ENCODE measurements around the gene NFIB. TPM values are rescaled to one million over a fixed set of nuclear protein-coding genes. Genes with fewer than 3 reads are reported as not detected.

Gene NFIB
- total RNA-seq, 1 experiment from 2014 or later, result 0.61 TPM

DNA sequence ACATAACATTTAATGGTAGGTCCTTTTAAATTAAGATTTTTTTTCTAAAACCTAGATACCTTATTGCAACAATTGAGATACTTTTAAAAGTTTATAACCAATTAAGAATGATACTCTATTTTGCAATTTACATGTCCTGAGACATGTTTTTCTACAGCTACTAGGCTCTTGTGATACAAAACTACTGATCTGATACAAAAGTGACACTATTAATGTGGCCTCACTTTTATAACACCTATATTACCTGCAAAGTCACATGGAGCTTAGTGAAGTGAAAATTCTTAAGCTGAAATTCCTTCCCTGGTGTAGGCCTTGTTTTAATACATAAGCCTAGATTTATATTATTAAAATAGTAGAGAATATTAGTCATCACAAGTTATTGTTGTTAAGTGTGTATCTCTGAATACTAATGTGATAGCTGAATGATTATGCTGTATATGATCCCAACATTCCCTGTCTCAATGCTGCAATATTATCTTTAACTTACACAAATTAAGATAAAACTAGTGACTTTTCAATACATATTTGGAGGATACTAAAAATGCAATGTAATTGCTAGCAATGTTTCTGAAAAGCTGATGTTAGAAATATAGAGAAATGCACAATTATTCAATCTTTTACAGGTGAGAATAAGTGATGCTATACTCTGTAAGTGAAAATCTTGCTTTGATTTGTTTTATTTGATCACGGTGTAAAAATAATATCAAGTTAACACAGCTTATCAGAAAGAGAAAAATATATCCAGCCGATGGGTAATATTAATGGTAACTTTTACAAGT lies 2.6 kb downstream of the NFIB start:
- no peaks in the 10 kb centered on the region for H3K36me3 ChIP-seq (ENCODE audit: control insufficient read depth, insufficient read depth, low read length)
- DNase-seq, result no peak
- Mint-ChIP-seq H3K9me3 (ENCODE audit: unreplicated experiment) (no peaks in the 10 kb centered on the region), H3K27ac (ENCODE audit: unreplicated experiment) (no peak overlapping the region), H3K4me1 (ENCODE audit: low read depth, unreplicated experiment) (peaks cover 6% of the 10 kb centered on the region), H3K4me3 (ENCODE audit: unreplicated experiment) (no peak overlapping the region), H3K27me3 (ENCODE audit: insufficient read depth, unreplicated experiment) (peaks cover 18% of the 10 kb centered on the region), H3K36me3 (ENCODE audit: insufficient read depth, unreplicated experiment) (no peaks in the 10 kb centered on the region)
- H3K27me3 ChIP-seq (replicated peaks; ENCODE audit: control insufficient read depth, insufficient read depth, low read length), result peaks cover 1% of the 10 kb centered on the region; the same call in 1 of the 2 replicates
- BruUV-seq (replicated peaks), result no TSS peak
- no peaks in the 10 kb centered on the region for H3K9me3 ChIP-seq
- CTCF ChIA-PET, result no interaction called here
- POLR2A ChIA-PET, result no interaction called here
- H3K4me1 ChIP-seq, result no peaks in the 10 kb centered on the region; the same call in 1 of the 2 replicates
- intact Hi-C loops (cut with micrococcal nuclease; ENCODE audit: unreplicated experiment), result no loop called here
- no peak overlapping the region for H3K4me3 ChIP-seq (ENCODE audit: low read depth, low read length)
- TF ChIP-seq, protein P1, sequence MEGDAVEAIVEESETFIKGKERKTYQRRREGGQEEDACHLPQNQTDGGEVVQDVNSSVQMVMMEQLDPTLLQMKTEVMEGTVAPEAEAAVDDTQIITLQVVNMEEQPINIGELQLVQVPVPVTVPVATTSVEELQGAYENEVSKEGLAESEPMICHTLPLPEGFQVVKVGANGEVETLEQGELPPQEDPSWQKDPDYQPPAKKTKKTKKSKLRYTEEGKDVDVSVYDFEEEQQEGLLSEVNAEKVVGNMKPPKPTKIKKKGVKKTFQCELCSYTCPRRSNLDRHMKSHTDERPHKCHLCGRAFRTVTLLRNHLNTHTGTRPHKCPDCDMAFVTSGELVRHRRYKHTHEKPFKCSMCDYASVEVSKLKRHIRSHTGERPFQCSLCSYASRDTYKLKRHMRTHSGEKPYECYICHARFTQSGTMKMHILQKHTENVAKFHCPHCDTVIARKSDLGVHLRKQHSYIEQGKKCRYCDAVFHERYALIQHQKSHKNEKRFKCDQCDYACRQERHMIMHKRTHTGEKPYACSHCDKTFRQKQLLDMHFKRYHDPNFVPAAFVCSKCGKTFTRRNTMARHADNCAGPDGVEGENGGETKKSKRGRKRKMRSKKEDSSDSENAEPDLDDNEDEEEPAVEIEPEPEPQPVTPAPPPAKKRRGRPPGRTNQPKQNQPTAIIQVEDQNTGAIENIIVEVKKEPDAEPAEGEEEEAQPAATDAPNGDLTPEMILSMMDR (IDR thresholded peaks at IDR 0.05; ENCODE audit: insufficient read depth in 1 of 2, low read depth in 1 of 2, low read length in 1 of 2, severe bottlenecking in 1 of 2, unreplicated experiment in 1 of 2), result no peak

DNA sequence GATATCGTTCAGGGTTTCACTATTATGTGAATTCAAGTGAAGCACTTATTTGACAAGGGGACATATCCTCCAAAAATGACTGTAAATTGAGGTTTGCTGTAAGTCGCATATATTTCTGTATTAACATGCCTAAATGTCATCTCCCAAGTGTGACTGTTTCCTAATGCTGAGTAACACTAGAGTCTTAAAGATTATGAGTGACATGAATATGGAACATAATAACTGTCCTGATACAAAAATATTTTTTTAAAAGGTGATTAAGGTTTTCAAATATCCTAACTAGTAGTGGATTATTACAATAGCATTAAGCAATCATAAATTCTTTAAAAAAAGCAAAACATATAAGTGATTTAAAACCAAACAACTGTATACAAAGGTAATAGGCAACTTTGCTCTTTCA lies 3.6 kb downstream of the NFIB start:
- H3K9me3 ChIP-seq, result no peaks in the 10 kb centered on the region
- intact Hi-C loops (cut with micrococcal nuclease; ENCODE audit: unreplicated experiment), result no loop called here
- H3K4me1 Mint-ChIP-seq (ENCODE audit: low read depth, unreplicated experiment), result no peaks in the 10 kb centered on the region
- ChIA-PET POLR2A (no interaction called here), CTCF (no interaction called here)
- no peak overlapping the region for H3K4me3 Mint-ChIP-seq (ENCODE audit: unreplicated experiment)
- no peaks in the 10 kb centered on the region for H3K4me1 ChIP-seq
- no TSS peak for BruUV-seq (replicated peaks)
- H3K27ac Mint-ChIP-seq (ENCODE audit: unreplicated experiment), result no peak overlapping the region
- no peaks in the 10 kb centered on the region for H3K36me3 ChIP-seq (ENCODE audit: control insufficient read depth, insufficient read depth, low read length)
- no peaks in the 10 kb centered on the region for H3K36me3 Mint-ChIP-seq (ENCODE audit: insufficient read depth, unreplicated experiment)
- H3K27me3 Mint-ChIP-seq (ENCODE audit: insufficient read depth, unreplicated experiment), result peaks cover 14% of the 10 kb centered on the region
- no peak overlapping the region for H3K4me3 ChIP-seq (ENCODE audit: low read depth, low read length)
- TF ChIP-seq, protein P1 (IDR thresholded peaks at IDR 0.05; ENCODE audit: insufficient read depth in 1 of 2, low read depth in 1 of 2, low read length in 1 of 2, severe bottlenecking in 1 of 2, unreplicated experiment in 1 of 2), result no peak
- no peaks in the 10 kb centered on the region for H3K9me3 Mint-ChIP-seq (ENCODE audit: unreplicated experiment)
- peaks cover 1% of the 10 kb centered on the region; the same call in 1 of the 2 replicates for H3K27me3 ChIP-seq (replicated peaks; ENCODE audit: control insufficient read depth, insufficient read depth, low read length)
- DNase-seq, result no peak

DNA sequence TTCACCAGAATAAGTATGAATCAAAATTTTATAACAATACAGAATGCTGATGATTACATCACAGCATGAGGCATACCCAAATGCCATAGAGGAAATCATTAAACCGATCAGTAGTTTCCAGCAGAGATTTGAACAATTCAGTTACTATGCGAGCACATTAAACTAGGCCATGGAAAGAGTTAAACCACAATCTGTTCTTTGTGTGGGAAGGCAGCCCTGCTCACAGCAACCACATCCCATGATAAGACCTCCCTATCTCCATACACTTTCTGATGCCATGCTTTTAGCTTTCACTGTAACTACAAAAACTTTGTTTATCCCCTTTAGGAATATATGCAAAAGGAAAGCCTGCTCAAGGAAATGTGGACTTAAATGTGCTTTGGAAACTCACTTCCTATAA lies 4.5 kb downstream of the NFIB start:
- no peaks in the 10 kb centered on the region for H3K9me3 ChIP-seq
- peaks cover 1% of the 10 kb centered on the region; the same call in 1 of the 2 replicates for H3K27me3 ChIP-seq (replicated peaks; ENCODE audit: control insufficient read depth, insufficient read depth, low read length)
- H3K4me1 ChIP-seq, result no peaks in the 10 kb centered on the region
- Mint-ChIP-seq H3K4me3 (ENCODE audit: unreplicated experiment) (no peak overlapping the region), H3K9me3 (ENCODE audit: unreplicated experiment) (no peaks in the 10 kb centered on the region), H3K36me3 (ENCODE audit: insufficient read depth, unreplicated experiment) (no peaks in the 10 kb centered on the region), H3K27ac (ENCODE audit: unreplicated experiment) (no peak overlapping the region), H3K4me1 (ENCODE audit: low read depth, unreplicated experiment) (no peaks in the 10 kb centered on the region), H3K27me3 (ENCODE audit: insufficient read depth, unreplicated experiment) (peaks cover 14% of the 10 kb centered on the region)
- H3K4me3 ChIP-seq (ENCODE audit: low read depth, low read length), result no peak overlapping the region
- no peak for DNase-seq
- no peaks in the 10 kb centered on the region for H3K36me3 ChIP-seq (ENCODE audit: control insufficient read depth, insufficient read depth, low read length)
- ChIA-PET CTCF (no interaction called here), POLR2A (no interaction called here)
- intact Hi-C loops (cut with micrococcal nuclease; ENCODE audit: unreplicated experiment), result no loop called here
- BruUV-seq (replicated peaks), result no TSS peak
- TF ChIP-seq, protein P1 (IDR thresholded peaks at IDR 0.05; ENCODE audit: insufficient read depth in 1 of 2, low read depth in 1 of 2, low read length in 1 of 2, severe bottlenecking in 1 of 2, unreplicated experiment in 1 of 2), result no peak
